ENCODE results near the gene LRRC3.
A peak's percentile ranks its signal among the peaks of the same experiment; 100 is the strongest.

The LRRC3 gene

GRCh38 chr21:44441581-44442265, 13.6 kb upstream of the LRRC3 start:
- H3K4me1 ChIP-seq (ENCODE audit: control insufficient read depth, insufficient read depth, low read length), result peaks cover 30% of the 10 kb centered on the region
- no peak overlapping the region for H3K27ac ChIP-seq (ENCODE audit: low read length)
- H3K36me3 ChIP-seq (ENCODE audit: control insufficient read depth in 2 of 2, insufficient read depth in 2 of 2, low read length in 2 of 2), result no peaks in the 10 kb centered on the region
- no peaks in the 10 kb centered on the region for H3K27me3 ChIP-seq (ENCODE audit: control insufficient read depth in 1 of 2, insufficient read depth in 2 of 2, low read length in 2 of 2)
- H3K4me3 ChIP-seq (ENCODE audit: low read length in 2 of 2), result no peak overlapping the region
- H3K9me3 ChIP-seq (ENCODE audit: control insufficient read depth in 2 of 2, low read length in 2 of 2), result no peaks in the 10 kb centered on the region
- H3K9ac ChIP-seq (ENCODE audit: low read length in 2 of 2), result no peak overlapping the region

- H3K36me3 ChIP-seq (ENCODE audit: control insufficient read depth in 2 of 2, insufficient read depth in 2 of 2, low read length in 2 of 2), result no peaks in the 10 kb centered on the region
- no peaks in the 10 kb centered on the region for H3K9me3 ChIP-seq (ENCODE audit: control insufficient read depth in 2 of 2, low read length in 2 of 2)
- H3K4me3 ChIP-seq (ENCODE audit: low read length in 2 of 2), result no peak overlapping the region
- no peak overlapping the region for H3K9ac ChIP-seq (ENCODE audit: low read length in 2 of 2)
- H3K27ac ChIP-seq (ENCODE audit: low read length), result no peak overlapping the region
- H3K27me3 ChIP-seq (ENCODE audit: control insufficient read depth in 1 of 2, insufficient read depth in 2 of 2, low read length in 2 of 2), result no peaks in the 10 kb centered on the region
- H3K4me1 ChIP-seq (ENCODE audit: control insufficient read depth, insufficient read depth, low read length), result peaks cover 23% of the 10 kb centered on the region
Observed at GRCh38 chr21:44442266-44443125, 12.8 kb upstream of the LRRC3 start.

DNA sequence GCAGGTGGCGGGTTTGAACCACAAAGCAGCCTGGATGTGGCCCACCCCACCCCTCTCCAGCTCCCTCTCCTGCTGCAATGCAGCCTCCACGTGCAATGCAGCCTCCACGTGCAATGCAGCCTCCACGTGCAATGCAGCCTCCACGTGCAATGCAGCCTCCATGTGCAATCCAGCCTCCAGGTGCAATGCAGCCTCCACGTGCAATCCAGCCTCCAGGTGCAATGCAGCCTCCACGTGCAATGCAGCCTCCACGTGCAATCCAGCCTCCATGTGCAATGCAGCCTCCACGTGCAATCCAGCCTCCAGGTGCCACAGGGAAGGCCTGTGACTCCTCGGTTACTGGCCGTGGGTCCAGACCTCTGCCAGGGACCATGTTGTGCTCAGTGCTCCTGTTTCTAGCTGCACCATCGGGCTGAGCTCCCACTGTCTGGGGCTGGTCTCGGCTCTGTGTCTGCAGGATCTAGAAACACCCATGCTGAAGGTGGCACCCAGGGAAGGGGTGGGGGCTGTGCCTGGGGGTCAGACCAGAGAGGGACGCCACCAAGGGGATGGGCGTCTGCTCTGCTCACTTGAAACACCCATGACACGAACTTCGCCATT, 11.9 kb upstream of the LRRC3 start:
- Histone ChIP-seq H3K4me3 (ENCODE audit: low read length in 2 of 2) (no peak overlapping the region), H3K9ac (ENCODE audit: low read length in 2 of 2) (no peak overlapping the region), H3K27ac (ENCODE audit: low read length) (no peak overlapping the region), H3K27me3 (ENCODE audit: control insufficient read depth in 1 of 2, insufficient read depth in 2 of 2, low read length in 2 of 2) (no peaks in the 10 kb centered on the region), H3K9me3 (ENCODE audit: control insufficient read depth in 2 of 2, low read length in 2 of 2) (no peaks in the 10 kb centered on the region), H3K4me1 (ENCODE audit: control insufficient read depth, insufficient read depth, low read length) (peaks cover 17% of the 10 kb centered on the region), H3K36me3 (ENCODE audit: control insufficient read depth in 2 of 2, insufficient read depth in 2 of 2, low read length in 2 of 2) (no peaks in the 10 kb centered on the region)

DNA sequence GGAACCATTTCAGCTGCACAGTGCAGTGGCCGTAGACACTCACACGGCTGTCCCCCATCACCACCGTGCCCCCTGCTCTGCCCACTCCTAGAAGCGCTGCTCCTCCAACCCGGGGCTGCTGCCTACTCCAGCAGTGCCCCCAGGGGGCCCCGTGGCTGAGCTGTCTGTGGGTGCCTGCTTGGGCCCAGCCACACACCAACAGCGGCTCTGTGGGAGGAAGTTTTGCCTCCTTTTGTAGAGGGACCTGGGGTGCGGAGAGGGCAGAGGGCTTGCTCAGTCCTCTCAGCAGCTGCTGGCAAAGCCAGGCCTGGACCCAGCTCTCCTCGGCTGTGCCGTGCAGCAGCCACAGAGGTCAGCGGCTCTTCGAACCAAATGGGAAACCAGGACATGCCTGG, 11.4 kb upstream of the LRRC3 start:
- no peak overlapping the region for H3K27ac ChIP-seq (ENCODE audit: low read length)
- no peaks in the 10 kb centered on the region for H3K9me3 ChIP-seq (ENCODE audit: control insufficient read depth in 2 of 2, low read length in 2 of 2)
- peaks cover 18% of the 10 kb centered on the region for H3K4me1 ChIP-seq (ENCODE audit: control insufficient read depth, insufficient read depth, low read length)
- no peak overlapping the region for H3K9ac ChIP-seq (ENCODE audit: low read length in 2 of 2)
- H3K27me3 ChIP-seq (ENCODE audit: control insufficient read depth in 1 of 2, insufficient read depth in 2 of 2, low read length in 2 of 2), result no peaks in the 10 kb centered on the region
- H3K36me3 ChIP-seq (ENCODE audit: control insufficient read depth in 2 of 2, insufficient read depth in 2 of 2, low read length in 2 of 2), result no peaks in the 10 kb centered on the region
- H3K4me3 ChIP-seq (ENCODE audit: low read length in 2 of 2), result no peak overlapping the region

DNA sequence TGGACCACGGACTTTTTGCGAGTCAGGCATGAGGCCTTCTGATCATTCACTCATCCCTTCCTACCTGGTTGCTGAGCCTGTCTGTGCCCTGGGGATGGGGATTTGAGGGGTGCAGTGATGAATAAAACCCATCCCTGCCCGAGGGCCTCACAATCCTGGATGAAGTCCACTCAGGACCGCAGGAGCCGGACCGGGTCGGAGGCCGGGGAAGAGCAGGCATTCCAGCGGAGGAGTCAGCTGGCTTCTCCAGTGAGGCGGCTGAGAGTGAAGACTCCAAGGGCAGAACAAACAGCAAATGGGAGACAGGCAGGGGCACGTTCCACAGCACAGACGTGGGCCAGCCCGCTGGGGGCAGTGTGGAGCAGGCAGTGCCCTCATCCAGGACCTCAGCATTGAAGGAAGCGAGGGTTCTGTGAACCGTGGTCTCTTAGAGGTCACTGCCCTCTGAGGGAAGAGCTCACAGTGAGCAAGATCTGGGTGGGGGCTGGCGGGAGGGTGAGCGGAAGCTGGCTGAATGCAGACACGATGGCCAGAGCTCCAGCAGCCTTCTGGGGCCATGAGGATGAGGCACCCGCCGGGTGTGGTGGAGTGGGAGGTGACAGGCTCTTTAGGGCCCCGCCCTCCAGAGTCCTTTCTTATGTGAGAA, 10.9 kb upstream of the LRRC3 start:
- no peak overlapping the region for H3K9ac ChIP-seq (ENCODE audit: low read length in 2 of 2)
- H3K27ac ChIP-seq (ENCODE audit: low read length), result no peak overlapping the region
- no peak overlapping the region for H3K4me3 ChIP-seq (ENCODE audit: low read length in 2 of 2)
- peaks cover 18% of the 10 kb centered on the region for H3K4me1 ChIP-seq (ENCODE audit: control insufficient read depth, insufficient read depth, low read length)
- H3K36me3 ChIP-seq (ENCODE audit: control insufficient read depth in 2 of 2, insufficient read depth in 2 of 2, low read length in 2 of 2), result no peaks in the 10 kb centered on the region
- H3K27me3 ChIP-seq (ENCODE audit: control insufficient read depth in 1 of 2, insufficient read depth in 2 of 2, low read length in 2 of 2), result no peaks in the 10 kb centered on the region
- no peaks in the 10 kb centered on the region for H3K9me3 ChIP-seq (ENCODE audit: control insufficient read depth in 2 of 2, low read length in 2 of 2)

DNA sequence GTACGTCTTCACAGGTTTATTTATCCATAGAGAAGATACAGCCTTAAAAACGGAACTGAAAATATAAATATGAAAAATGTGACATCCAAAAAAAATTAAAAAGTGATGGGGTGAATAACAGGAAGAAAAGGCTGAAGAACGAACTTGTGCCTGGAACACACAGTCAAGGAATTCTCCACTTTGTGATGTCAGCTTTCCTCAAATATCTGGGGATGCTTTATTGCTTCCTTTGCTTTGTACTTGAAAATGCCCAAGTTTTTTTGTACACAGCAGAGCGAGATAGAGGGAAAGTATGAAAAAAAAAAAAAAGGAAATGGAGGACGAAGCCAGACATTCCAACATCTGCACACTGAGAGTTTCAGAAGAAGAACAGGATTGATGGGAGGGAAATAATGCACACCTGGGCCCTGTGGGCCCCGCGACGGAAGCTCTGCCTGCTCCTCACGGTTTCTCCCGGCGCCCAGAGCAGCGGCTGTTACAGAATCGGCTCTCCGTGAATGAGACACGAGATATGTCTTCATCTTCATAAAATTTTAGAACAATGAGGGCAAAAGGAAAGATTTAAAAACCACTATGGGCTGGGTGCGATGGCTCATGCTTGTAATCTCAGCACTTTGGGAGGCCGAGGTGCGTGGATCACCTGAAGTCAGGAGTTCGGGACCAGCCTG, 10.0 kb upstream of the LRRC3 start:
- H3K27me3 ChIP-seq (ENCODE audit: control insufficient read depth in 1 of 2, insufficient read depth in 2 of 2, low read length in 2 of 2), result no peaks in the 10 kb centered on the region
- no peak overlapping the region for H3K9ac ChIP-seq (ENCODE audit: low read length in 2 of 2)
- no peak overlapping the region for H3K4me3 ChIP-seq (ENCODE audit: low read length in 2 of 2)
- peaks cover 24% of the 10 kb centered on the region for H3K4me1 ChIP-seq (ENCODE audit: control insufficient read depth, insufficient read depth, low read length)
- H3K27ac ChIP-seq (ENCODE audit: low read length), result no peak overlapping the region
- no peaks in the 10 kb centered on the region for H3K9me3 ChIP-seq (ENCODE audit: control insufficient read depth in 2 of 2, low read length in 2 of 2)
- no peaks in the 10 kb centered on the region for H3K36me3 ChIP-seq (ENCODE audit: control insufficient read depth in 2 of 2, insufficient read depth in 2 of 2, low read length in 2 of 2)

DNA sequence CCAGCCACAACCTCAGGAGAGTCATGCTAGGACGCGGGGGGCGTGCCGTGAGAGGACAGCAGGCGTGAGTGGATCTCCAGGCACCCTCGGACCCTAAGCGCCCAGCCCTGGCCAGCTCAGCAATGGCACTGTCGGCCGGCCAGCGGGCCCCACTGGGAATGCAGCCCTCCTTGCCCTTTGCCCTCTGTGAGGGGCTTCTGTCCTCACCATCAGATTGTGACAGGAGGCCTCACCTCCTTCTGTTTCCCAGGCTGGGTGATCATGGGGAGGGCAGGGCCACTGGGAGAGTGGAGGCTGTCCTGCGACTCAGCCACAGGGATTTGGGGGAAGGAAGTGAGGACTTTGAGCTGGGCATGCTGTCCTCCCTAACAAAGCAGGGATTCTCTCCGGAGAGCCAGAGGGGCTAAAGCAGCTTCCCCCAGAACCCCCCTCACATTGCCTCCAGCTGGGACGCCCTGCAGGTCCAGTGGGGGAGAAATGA, 6.6 kb upstream of the LRRC3 start:
- no peaks in the 10 kb centered on the region for H3K36me3 ChIP-seq (ENCODE audit: control insufficient read depth in 2 of 2, insufficient read depth in 2 of 2, low read length in 2 of 2)
- no peak overlapping the region for H3K4me3 ChIP-seq (ENCODE audit: low read length in 2 of 2)
- no peak overlapping the region for H3K9ac ChIP-seq (ENCODE audit: low read length in 2 of 2)
- peak overlapping the region; percentile 55 for H3K27ac ChIP-seq (ENCODE audit: low read length)
- peaks cover 23% of the 10 kb centered on the region for H3K4me1 ChIP-seq (ENCODE audit: control insufficient read depth, insufficient read depth, low read length)
- H3K27me3 ChIP-seq (ENCODE audit: control insufficient read depth in 1 of 2, insufficient read depth in 2 of 2, low read length in 2 of 2), result no peaks in the 10 kb centered on the region
- no peaks in the 10 kb centered on the region for H3K9me3 ChIP-seq (ENCODE audit: control insufficient read depth in 2 of 2, low read length in 2 of 2)

GRCh38 chr21:44449473-44450363, 5.6 kb upstream of the LRRC3 start:
- H3K4me3 ChIP-seq (ENCODE audit: low read length in 2 of 2), result no peak overlapping the region
- H3K27ac ChIP-seq (ENCODE audit: low read length), result no peak overlapping the region
- peaks cover 3% of the 10 kb centered on the region in 2 donors for H3K9me3 ChIP-seq (ENCODE audit: control insufficient read depth in 2 of 2, low read length in 2 of 2)
- H3K4me1 ChIP-seq (ENCODE audit: control insufficient read depth, insufficient read depth, low read length), result peaks cover 23% of the 10 kb centered on the region
- H3K9ac ChIP-seq (ENCODE audit: low read length in 2 of 2), result no peak overlapping the region
- no peaks in the 10 kb centered on the region for H3K36me3 ChIP-seq (ENCODE audit: control insufficient read depth in 2 of 2, insufficient read depth in 2 of 2, low read length in 2 of 2)
- H3K27me3 ChIP-seq (ENCODE audit: control insufficient read depth in 1 of 2, insufficient read depth in 2 of 2, low read length in 2 of 2), result no peaks in the 10 kb centered on the region

DNA sequence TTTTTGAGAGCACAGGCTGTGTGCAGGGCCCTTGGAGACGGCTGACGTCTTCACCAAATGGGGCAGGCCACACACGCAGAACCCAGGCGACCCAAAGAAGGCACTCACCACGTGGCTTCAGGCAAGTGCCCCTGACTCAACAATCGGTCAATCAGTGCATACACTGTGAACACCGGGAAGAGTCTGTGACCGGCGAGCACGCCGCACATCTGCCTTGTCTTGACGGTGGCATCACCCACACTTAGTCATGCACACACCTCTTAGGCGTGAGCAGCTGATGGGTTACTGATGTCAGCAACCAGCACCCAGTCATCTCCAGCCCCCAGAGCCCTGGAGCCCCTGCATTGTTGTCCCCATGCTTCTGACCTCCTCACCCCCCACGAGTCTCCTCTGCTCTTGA, 4.9 kb upstream of the LRRC3 start:
- Histone ChIP-seq H3K27me3 (ENCODE audit: control insufficient read depth in 1 of 2, insufficient read depth in 2 of 2, low read length in 2 of 2) (no peaks in the 10 kb centered on the region), H3K36me3 (ENCODE audit: control insufficient read depth in 2 of 2, insufficient read depth in 2 of 2, low read length in 2 of 2) (no peaks in the 10 kb centered on the region), H3K9me3 (ENCODE audit: control insufficient read depth in 2 of 2, low read length in 2 of 2) (peaks cover 3% of the 10 kb centered on the region in 2 donors), H3K9ac (ENCODE audit: low read length in 2 of 2) (no peak overlapping the region), H3K4me1 (ENCODE audit: control insufficient read depth, insufficient read depth, low read length) (peaks cover 23% of the 10 kb centered on the region), H3K4me3 (ENCODE audit: low read length in 2 of 2) (no peak overlapping the region), H3K27ac (ENCODE audit: low read length) (no peak overlapping the region)
